ENCODE results near the gene KLHL21. TPM values are rescaled to one million over a fixed set of nuclear protein-coding genes. Genes with fewer than 3 reads are reported as not detected.

Gene KLHL21
- total RNA-seq, 1 experiment from 2014 or later: 27.5 TPM

- Histone ChIP-seq H3K9me3 (ENCODE audit: control insufficient read depth in 1 of 2, insufficient read depth in 1 of 2, low read depth in 1 of 2, low read length in 2 of 2) (no peaks in the 10 kb centered on the region), H3K27ac (ENCODE audit: low read depth, low read length) (peak overlapping the region; percentile 85; the same call in 1 of the 2 replicates), H2AFZ (ENCODE audit: low read depth, low read length, poor library complexity, severe bottlenecking) (no peak overlapping the region), H3K4me1 (ENCODE audit: control insufficient read depth in 1 of 2, insufficient read depth in 2 of 2, low read length in 2 of 2) (peaks cover 0 to 18% of the 10 kb centered on the region in 2 experiments; a peak in 2 of 4 replicates), H3K4me3 (replicated peaks in 1 of 2; ENCODE audit: low read depth in 1 of 2, low read length in 2 of 2) (no peak overlapping the region), H3K4me2 (ENCODE audit: low read length) (no peak overlapping the region), H3K9me2 (ENCODE audit: insufficient read depth) (no peaks in the 10 kb centered on the region), H3K36me3 (ENCODE audit: control insufficient read depth in 1 of 2, insufficient read depth in 2 of 2, low read length in 2 of 2) (peaks cover 26 to 38% of the 10 kb centered on the region in 2 experiments), H4K20me1 (ENCODE audit: insufficient read depth) (no peaks in the 10 kb centered on the region), H3K27me3 (ENCODE audit: insufficient read depth, low read length) (no peaks in the 10 kb centered on the region), H3K79me2 (ENCODE audit: insufficient read depth, low read length) (peaks cover 80% of the 10 kb centered on the region), H3K9ac (ENCODE audit: low read length) (no peak overlapping the region)
- RAD21 ChIA-PET (ENCODE audit: low non-redundant PET in 1 of 2, low total read pairs in 2 of 2, uncharacterized antibody in 2 of 2, unreplicated experiment in 2 of 2): no interaction called here
- TF ChIP-seq ATF3 (IDR thresholded peaks at IDR 0.05) (no peak), TCF7L2 (IDR thresholded peaks at IDR 0.05; ENCODE audit: borderline replicate concordance, extremely low read depth, insufficient read depth, insufficient read length) (no peak), JUND (IDR thresholded peaks at IDR 0.05) (no peak)
- ATAC-seq (no peak), DNase-seq (ENCODE audit: low read depth, low spot score) (no peak)
- BruUV-seq (replicated peaks): no TSS peak
- intact Hi-C loops (cut with micrococcal nuclease): no loop called here
- POLR2A ChIA-PET: interaction anchor here (0.8 to 1.4 kb wide), 2 partner anchors 14 to 20 kb away, joined by 3 to 6 read pairs; partner anchors contain the start of gene KLHL21
- CTCF ChIA-PET: no interaction called here
Measured at GRCh38 chr1:6623269-6623965, 20.7 kb upstream of the KLHL21 start.

- Histone ChIP-seq H3K27me3 (ENCODE audit: insufficient read depth, low read length) (no peaks in the 10 kb centered on the region), H3K27ac (ENCODE audit: low read depth, low read length) (no peak overlapping the region), H2AFZ (ENCODE audit: low read depth, low read length, poor library complexity, severe bottlenecking) (no peak overlapping the region), H3K9me2 (ENCODE audit: insufficient read depth) (no peaks in the 10 kb centered on the region), H3K79me2 (ENCODE audit: insufficient read depth, low read length) (peaks cover 83% of the 10 kb centered on the region), H3K4me3 (replicated peaks in 1 of 2; ENCODE audit: low read depth in 1 of 2, low read length in 2 of 2) (no peak overlapping the region), H3K36me3 (ENCODE audit: control insufficient read depth in 1 of 2, insufficient read depth in 2 of 2, low read length in 2 of 2) (peaks cover 29 to 39% of the 10 kb centered on the region in 2 experiments), H3K9ac (ENCODE audit: low read length) (no peak overlapping the region), H3K4me1 (ENCODE audit: control insufficient read depth in 1 of 2, insufficient read depth in 2 of 2, low read length in 2 of 2) (peaks cover 0 to 18% of the 10 kb centered on the region in 2 experiments; a peak in 2 of 4 replicates), H3K9me3 (ENCODE audit: control insufficient read depth in 1 of 2, insufficient read depth in 1 of 2, low read depth in 1 of 2, low read length in 2 of 2) (no peaks in the 10 kb centered on the region), H4K20me1 (ENCODE audit: insufficient read depth) (no peaks in the 10 kb centered on the region), H3K4me2 (ENCODE audit: low read length) (no peak overlapping the region)
- RAD21 ChIA-PET (ENCODE audit: low non-redundant PET in 1 of 2, low total read pairs in 2 of 2, uncharacterized antibody in 2 of 2, unreplicated experiment in 2 of 2): no interaction called here
- POLR2A ChIA-PET: no interaction called here
- intact Hi-C loops (cut with micrococcal nuclease): no loop called here
- DNase-seq (ENCODE audit: low read depth, low spot score) (no peak), ATAC-seq (no peak)
- BruUV-seq (replicated peaks): no TSS peak
- CTCF ChIA-PET: no interaction called here
- TF ChIP-seq EGR1 (IDR thresholded peaks at IDR 0.05; ENCODE audit: low read depth) (no peak), EZH2phosphoT487 (IDR thresholded peaks at IDR 0.05; ENCODE audit: borderline replicate concordance) (no peak), SRF (IDR thresholded peaks at IDR 0.05; ENCODE audit: low read depth) (no peak), FOSL1 (IDR thresholded peaks at IDR 0.05; ENCODE audit: low read depth) (no peak)
Measured at GRCh38 chr1:6622396-6623152, 19.9 kb upstream of the KLHL21 start.
